GM19438 (cell line): Measurements from ENCODE around the gene SYCN.
"Not testable (repeated sequence)": the region's sequence is repeated elsewhere in the genome, so short reads cannot be mapped to it uniquely, and the experiment has no call there.

Experiments used
- ATAC-seq: cut with Tn5 transposase; IDR thresholded peaks from one replicate; pipeline ENCODE4 v1.9.1; 2021; ENCODE audit warnings: low read depth; ENCODE audit not compliant: unreplicated experiment

The SYCN gene

GRCh38 chr19:39230096-39230764 is 26.2 kb upstream of the SYCN start:
- no peak for ATAC-seq

DNA sequence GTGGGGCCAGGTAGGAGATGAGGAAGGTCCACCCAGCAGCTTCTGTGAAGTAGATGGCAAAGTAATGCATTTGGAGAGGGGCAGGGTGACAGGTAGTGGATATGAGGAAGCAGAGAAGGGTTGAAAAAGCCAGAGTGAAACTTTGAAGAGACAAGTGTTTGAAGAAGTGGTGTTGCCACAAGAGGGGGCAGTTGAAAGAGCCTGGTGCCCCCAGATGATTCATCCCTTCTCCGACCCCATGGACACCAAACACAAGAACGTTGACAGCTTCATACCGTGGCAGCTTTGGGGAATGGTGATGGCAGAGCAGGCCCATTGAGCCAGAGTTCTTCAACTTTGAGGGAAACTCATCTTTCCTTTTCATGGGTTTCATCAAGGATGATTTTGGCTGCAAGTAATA is 20.8 kb upstream of the SYCN start:
- ATAC-seq = no peak

- no peak for ATAC-seq
Observed at GRCh38 chr19:39223703-39224279, 19.7 kb upstream of the SYCN start.

GRCh38 chr19:39219108-39219507 is 15.0 kb upstream of the SYCN start:
- ATAC-seq = not testable (repeated sequence)

GRCh38 chr19:39218230-39219007 is 14.4 kb upstream of the SYCN start:
- no peak for ATAC-seq

GRCh38 chr19:39217094-39217493 is 13.0 kb upstream of the SYCN start:
- no peak for ATAC-seq

DNA sequence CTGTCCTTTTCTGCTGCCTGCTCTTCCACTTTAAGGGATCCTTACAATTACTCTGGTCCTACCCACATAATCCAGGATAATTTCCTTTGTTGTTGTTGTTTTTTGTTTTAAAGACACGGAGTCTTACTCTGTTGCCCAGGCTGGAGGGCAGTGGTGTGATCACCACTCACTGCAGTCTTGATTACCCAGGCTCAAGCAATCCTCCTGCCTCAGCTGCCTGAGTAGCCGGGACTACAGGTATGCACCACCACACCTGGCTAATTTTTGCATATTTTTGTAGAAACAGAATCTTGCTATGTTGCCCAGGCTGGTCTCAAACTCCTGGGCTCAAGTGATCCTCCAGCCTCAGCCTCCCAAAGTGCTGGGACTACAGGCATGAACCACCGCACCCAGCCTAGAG is 11.3 kb upstream of the SYCN start:
- not testable (repeated sequence) for ATAC-seq

- no peak for ATAC-seq
Observed at GRCh38 chr19:39212375-39212742, 8.3 kb upstream of the SYCN start.

GRCh38 chr19:39211731-39212374 is 7.8 kb upstream of the SYCN start:
- ATAC-seq = no peak

DNA sequence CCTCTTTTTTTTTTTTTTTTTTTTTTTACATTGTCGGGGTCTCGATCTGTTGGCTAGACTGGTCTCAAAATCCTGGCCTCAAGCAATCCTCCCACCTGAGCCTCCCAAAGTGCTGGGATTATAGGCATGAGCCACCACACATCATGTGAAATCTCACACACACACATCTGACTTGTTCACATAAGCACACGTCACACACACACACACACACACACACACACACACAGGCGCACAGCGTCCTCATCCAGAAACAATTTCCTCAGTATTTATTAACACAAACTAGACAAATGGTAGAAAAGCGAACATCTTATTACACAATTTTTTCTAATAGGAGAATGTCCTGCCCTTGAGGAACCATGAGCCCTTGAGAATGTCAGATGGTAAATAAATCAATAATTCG is 5.1 kb upstream of the SYCN start:
- ATAC-seq = no peak

DNA sequence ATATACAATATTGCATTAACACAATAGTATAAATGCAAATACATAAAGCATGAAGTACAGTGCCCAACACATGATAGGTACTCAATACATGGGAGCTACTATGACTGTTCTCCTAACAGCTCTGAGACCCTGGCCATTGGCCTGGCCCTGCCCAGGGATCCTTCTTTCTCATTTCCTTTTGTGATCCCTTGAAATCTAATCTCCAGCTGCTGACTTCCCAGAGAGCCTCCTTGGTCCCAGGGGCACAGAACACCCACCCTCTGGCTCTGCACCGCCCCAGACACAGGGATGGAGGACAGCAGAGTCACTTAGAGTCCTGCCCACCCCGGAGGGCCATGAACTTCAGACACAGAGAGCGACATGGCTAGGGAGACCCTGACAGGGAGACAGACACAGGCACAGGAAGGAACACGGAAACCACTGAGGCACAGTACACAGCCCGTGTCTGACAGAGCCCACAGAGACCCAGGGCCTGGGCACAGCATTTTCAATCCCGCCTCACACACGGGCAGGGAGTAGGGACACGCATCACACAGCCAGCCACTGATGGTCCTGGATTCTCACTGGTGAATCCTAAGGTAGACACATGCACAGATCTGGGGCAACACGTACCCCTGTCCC is 4.2 kb upstream of the SYCN start:
- no peak for ATAC-seq

DNA sequence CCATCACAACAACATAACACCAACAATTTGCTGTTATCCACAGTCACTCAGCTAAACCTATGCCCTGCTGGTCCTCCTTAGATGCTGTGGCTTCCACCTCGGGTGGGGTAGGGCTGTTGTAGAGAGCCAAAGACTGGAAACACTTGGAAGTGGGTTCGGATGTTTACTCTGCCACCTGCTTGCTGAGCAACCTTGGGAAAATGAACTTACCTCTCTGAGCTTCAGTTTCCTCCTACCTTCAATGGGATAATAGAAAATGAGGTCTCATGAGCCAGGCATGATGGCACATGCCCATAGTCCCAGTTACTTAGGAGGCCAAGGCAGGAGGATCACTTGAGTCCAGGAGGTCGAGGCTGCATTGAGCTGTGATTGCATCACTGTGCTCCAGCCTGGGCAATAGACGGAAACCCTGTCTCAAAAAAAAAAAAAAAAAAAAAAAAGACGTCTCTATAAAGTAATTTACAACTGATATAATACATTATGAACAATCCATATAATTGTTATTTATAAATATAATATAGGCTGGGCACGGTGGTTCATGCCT is 3.3 kb upstream of the SYCN start:
- ATAC-seq = no peak

DNA sequence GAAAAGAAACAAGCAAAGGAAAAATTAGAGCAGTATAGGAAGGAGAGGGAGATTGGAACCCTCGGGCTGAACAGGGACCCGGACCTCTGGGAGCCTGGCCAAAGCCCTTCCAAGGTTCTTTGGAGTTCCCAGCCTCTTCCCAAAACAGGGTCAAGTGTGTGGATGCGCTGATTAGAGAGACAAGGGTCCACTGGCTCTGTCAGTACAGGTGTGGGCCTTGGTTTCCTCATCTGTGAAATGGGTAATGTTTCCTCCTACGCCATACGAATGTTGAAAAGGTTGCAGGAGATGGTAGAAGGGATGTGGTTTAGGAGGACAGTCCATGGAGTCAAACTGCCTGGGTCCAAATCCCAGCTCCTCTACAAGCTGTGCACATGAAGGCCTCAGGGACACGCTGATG is 2.1 kb upstream of the SYCN start:
- ATAC-seq = no peak

DNA sequence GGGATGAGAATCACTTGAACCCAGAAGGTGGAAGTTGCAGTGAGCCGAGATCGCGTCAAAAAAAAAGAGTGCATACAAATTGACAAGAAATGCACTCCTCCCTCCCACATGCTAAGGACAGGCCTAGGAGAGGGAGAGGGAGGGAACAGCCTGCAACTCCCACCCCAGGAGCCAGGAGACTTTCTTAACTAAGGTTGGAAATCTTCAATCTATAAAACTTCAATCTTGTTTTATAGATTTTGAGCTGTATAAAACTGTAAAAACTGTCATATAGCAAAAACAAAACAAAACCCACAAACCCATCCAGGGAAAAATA is 1.3 kb upstream of the SYCN start:
- no peak for ATAC-seq

DNA sequence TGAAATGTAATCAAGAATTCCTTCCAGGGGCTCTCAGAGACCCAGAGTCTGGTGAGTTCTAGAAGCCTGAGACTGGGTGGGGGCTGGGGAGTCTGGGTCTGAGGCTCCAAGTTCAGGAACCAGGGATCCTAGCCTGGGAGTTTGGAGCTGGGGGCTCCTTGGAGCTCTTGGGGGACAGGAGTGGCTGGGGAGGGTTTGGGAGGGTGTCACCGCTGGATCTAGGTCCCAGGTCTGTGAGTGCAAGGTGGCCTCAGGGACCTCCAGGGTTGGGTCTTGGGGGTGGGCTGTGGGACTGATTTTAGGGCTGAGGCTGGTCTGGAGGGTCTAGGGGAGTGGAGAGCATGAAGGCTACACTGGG is 1.1 kb downstream of the SYCN start:
- ATAC-seq = no peak

DNA sequence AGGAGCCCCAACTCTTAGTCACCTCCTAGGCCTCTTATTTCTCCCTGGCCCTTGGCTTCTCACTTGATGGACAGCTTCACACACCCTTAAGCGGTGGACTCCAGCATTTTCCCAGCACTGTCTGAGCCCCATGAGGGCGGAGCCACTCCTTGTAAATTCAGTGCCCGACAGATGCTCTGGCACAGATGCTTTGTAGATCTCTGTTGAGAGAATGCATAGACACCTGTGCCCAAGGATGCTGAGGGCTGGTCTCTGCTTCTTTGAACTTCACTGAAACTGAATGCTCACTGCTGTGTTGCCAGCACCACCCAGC is 3.3 kb downstream of the SYCN start:
- ATAC-seq = no peak

- ATAC-seq = no peak
Observed at GRCh38 chr19:39200066-39200802, 3.8 kb downstream of the SYCN start.

DNA sequence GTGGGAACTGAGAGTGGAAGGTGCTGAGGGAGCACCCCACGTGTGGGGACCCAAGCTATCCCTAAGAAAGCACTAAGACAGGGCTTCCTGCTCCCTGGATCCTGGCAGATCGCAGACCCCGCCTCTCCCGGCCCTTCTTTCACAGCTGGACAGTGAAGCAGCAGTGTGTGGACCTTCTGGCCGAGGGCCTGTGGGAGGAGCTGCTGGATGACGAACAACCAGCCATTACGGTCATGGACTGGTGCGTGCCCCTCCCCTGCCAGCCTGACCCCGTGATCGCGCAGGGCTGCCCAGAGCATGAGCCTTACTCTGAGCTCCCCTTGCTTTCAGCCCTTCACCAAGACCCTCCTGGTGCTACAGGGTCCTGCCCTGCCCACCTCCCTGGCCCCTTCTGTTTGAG is 5.0 kb downstream of the SYCN start:
- ATAC-seq = no peak

DNA sequence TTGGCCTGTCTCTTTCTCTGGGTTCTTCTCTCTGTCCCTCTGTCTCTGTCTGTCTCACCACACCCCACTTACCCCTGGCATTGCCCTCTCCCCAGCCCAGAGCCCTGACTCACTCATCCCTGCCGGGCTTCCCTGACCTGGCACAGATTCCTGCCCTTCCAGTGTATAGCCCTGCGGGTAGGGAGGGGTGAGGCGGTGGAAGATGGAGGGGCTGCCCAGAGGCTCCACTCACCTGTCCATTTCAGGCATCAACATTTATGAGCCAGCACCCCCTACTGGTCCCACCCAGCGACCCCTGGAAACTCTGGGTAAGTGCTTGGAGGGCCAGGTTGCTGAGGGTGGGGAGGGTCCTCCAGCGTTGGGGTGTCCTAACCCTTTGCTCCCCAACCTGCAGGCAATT is 6.3 kb downstream of the SYCN start:
- ATAC-seq = no peak

DNA sequence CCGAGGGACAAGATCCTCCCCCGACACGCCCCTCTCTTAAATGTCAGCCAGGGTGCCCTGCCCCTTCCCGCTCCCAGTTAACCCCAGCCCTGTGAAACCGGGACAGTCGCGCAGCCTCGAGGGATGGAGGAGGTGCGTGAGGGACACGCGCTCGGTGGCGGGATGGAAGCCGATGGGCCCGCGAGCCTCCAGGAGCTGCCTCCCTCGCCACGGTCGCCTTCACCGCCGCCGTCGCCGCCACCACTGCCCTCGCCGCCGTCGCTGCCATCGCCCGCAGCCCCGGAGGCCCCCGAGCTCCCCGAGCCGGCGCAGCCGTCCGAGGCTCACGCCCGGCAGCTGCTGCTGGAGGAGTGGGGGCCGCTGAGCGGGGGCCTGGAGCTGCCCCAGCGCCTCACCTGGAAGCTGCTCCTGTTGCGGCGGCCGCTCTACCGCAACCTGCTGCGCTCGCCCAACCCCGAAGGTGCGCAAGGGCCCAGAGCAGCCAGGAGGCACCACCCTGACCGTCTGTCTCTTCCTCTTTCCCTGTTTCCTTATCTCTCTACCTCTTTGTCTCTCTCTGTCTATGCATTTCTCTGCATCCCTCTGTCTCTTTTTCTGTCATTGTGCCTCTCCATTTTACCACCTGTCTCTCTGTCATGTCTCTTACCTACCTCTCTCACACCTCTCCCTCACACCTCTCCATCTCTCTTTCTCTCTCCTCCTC is 7.1 kb downstream of the SYCN start, which contains the start of gene NCCRP1:
NCCRP1 (plus strand) TSS at position 105 of the 703 bp plus-strand sequence; CDS start at position 124, 19 bp downstream.
- ATAC-seq = no peak
